ENCODE measurements around the gene DRGX. TPM values are rescaled to one million over a fixed set of nuclear protein-coding genes. Genes with fewer than 3 reads are reported as not detected.

DRGX gene
- total RNA-seq, 1 donor: not detected

DNA sequence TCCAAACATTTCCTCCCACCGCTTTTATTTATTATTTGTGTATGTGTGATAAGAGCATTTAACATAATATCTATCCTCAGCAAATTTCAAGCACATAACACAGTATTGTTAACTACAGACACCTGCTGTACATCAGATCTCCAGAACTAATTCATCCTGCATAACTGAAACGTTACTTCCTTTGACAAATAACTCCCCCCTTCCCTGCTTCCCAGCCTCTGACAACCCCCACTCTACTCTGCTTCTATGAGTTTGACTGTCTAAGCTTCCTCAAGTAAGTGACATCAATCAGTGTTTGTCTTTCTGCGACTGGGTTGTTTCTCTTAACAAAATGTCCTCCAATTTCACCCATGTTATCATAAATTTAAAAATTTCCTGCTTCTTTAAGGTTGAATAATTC, 74.9 kb downstream of the DRGX start:
- no peaks in the 10 kb centered on the region for H3K9me3 ChIP-seq (ENCODE audit: low read depth, low read length)
- H3K27me3 ChIP-seq (ENCODE audit: insufficient read depth, low read length): no peaks in the 10 kb centered on the region
- peaks cover 25% of the 10 kb centered on the region for H3K4me1 ChIP-seq (ENCODE audit: insufficient read depth, low read length)
- no peak overlapping the region for H3K4me3 ChIP-seq (ENCODE audit: low read length)

DNA sequence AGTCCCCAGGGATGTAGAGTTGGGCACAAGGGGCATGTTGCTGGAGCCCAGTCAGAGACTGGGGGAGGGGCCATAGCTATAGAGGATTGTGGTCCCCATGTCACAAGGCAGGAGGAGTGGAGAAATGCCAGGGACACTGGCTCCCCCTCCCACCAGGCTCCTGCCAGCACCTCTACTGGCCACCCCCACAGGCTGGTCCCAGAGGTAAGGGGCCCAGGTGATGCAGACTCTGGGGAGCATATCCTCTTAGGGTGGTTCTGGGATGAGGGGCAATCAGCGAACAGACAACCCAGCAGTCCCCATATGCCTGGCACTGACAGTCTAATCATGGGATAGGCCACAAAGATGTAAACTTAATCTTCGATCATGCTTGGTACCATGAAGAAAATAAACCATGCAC, 75.7 kb downstream of the DRGX start:
- no peaks in the 10 kb centered on the region for H3K27me3 ChIP-seq (ENCODE audit: insufficient read depth, low read length)
- peaks cover 25% of the 10 kb centered on the region for H3K4me1 ChIP-seq (ENCODE audit: insufficient read depth, low read length)
- no peak overlapping the region for H3K4me3 ChIP-seq (ENCODE audit: low read length)
- no peaks in the 10 kb centered on the region for H3K9me3 ChIP-seq (ENCODE audit: low read depth, low read length)

DNA sequence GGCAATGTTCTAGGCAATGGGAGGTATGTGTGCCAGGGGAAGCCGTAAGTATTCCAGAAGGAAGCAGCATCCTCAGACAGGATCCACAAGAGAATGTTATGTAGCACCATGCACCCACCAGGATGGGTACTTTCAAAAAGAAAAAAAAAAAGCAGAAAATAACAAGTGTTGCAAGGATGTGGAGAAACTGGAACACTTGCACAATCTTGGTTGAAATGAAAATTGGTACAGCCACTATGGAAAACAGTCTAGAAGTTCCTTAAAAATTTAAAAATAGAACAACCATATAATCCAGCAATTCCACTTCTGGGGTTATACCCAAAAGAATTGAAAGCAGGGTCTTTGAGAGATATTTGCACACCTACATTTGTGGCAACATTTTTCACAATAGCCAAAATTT, 76.7 kb downstream of the DRGX start:
- Histone ChIP-seq H3K4me3 (ENCODE audit: low read length) (no peak overlapping the region), H3K9me3 (ENCODE audit: low read depth, low read length) (no peaks in the 10 kb centered on the region), H3K4me1 (ENCODE audit: insufficient read depth, low read length) (peaks cover 25% of the 10 kb centered on the region), H3K27me3 (ENCODE audit: insufficient read depth, low read length) (no peaks in the 10 kb centered on the region)

DNA sequence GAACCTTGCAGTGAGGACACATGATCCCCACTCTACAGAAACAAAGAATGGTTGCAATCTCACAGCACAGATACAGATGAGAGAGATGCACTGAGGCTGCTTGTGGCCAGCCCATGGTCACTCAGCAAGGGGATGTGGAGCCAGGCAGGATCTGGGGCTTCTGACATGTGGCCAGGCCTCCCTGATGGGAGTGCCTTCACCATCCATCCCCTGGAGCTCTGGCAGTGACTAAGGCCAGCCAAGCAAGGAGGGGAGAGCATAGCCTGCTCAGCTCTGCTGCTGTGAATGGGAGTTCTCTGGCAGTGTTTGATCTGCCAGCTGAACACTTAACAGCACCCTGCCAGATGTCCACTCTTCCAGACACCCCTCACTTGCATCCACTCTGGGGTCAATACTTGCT, 77.1 kb downstream of the DRGX start:
- H3K9me3 ChIP-seq (ENCODE audit: low read depth, low read length): no peaks in the 10 kb centered on the region
- peaks cover 25% of the 10 kb centered on the region for H3K4me1 ChIP-seq (ENCODE audit: insufficient read depth, low read length)
- H3K27me3 ChIP-seq (ENCODE audit: insufficient read depth, low read length): no peaks in the 10 kb centered on the region
- no peak overlapping the region for H3K4me3 ChIP-seq (ENCODE audit: low read length)

DNA sequence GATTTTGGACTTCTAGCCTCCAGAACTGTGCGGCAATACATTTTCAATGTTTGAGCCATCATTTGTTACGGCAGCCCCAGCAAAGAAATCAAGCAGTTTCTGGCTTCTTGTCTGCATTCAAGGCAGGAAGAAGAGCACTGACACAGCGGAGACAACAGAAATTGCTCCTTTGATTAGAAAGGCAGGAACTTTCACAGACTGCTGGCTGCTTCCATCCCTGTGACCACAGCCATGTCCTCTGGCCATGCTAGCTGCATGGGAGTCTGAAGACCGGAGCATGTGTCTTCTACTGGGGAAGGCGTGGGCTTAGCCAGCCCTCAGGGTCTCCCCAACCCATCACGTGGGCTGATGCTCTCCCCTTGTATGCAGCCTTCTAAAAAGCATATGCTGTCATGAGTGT, 77.9 kb downstream of the DRGX start:
- Histone ChIP-seq H3K4me1 (ENCODE audit: insufficient read depth, low read length) (peaks cover 25% of the 10 kb centered on the region), H3K4me3 (ENCODE audit: low read length) (no peak overlapping the region), H3K27me3 (ENCODE audit: insufficient read depth, low read length) (no peaks in the 10 kb centered on the region), H3K9me3 (ENCODE audit: low read depth, low read length) (no peaks in the 10 kb centered on the region)

DNA sequence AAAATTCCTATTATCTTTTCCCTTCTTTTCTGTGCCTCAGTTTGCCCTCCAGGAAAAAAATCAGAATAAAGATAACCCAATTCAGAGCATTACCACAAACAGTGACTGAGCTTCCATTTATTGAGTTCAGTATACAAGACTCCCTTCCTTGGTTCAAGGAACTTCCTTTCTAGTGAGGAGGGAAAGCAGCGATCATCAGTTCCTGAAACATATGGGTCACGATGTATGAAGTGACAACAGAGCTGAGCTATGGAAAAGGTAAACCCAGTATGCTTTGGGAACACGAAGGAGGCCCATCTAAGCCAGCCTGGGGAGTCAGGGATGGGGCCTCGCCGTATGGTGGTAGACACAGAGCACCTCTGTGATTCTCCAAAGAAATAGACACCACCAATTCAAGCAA, 81.1 kb downstream of the DRGX start:
- Histone ChIP-seq H3K9me3 (ENCODE audit: low read depth, low read length) (no peaks in the 10 kb centered on the region), H3K27me3 (ENCODE audit: insufficient read depth, low read length) (no peaks in the 10 kb centered on the region), H3K4me1 (ENCODE audit: insufficient read depth, low read length) (peaks cover 47% of the 10 kb centered on the region), H3K4me3 (ENCODE audit: low read length) (no peak overlapping the region)

Other genes starting within 250 kb of the DRGX start
- gene TMEM273, start 207.7 kb downstream of the DRGX start, total RNA-seq: 3.5 TPM
- gene C10orf71, start 96.9 kb downstream of the DRGX start, total RNA-seq: not detected
- 32.7 TPM for gene ERCC6, start 143.0 kb upstream of the DRGX start, total RNA-seq
- 0.10 TPM for gene SLC18A3, start 214.2 kb upstream of the DRGX start, total RNA-seq
- gene CHAT, start 217.9 kb upstream of the DRGX start, total RNA-seq: not detected